Coronary artery (tissue), 2 donors: ENCODE results near the gene SRM.

Source experiments
- DNase-seq: peaks from one replicate; pipeline ENCODE4 v3.0.0-alpha.2; 2017; ENCODE audit warnings: low spot score
- H3K27ac ChIP-seq, 2 donors: fragments of 200-600 bp; sonication (generic); one replicate each; pipeline ENCODE4 v1.5.1; 2016 to 2019
- H3K4me3 ChIP-seq: fragments of 200-600 bp; sonication (generic); 2 replicates; pipeline ENCODE4 v1.5.1; 2016; ENCODE audit warnings: mild to moderate bottlenecking, moderate library complexity
- CTCF ChIP-seq: fragments of 200-600 bp; sonication (generic); IDR thresholded peaks from one replicate; pipeline ENCODE4 v1.5.1; 2019; ENCODE audit warnings: antibody characterized with exemption

SRM gene

GRCh38 chr1:11062965-11063401, 3.2 kb upstream of the SRM start:
- TF ChIP-seq CTCF = no peak
- H3K27ac ChIP-seq = no peak overlapping the region
- DNase-seq = no peak
- H3K4me3 ChIP-seq = no peak overlapping the region

DNA sequence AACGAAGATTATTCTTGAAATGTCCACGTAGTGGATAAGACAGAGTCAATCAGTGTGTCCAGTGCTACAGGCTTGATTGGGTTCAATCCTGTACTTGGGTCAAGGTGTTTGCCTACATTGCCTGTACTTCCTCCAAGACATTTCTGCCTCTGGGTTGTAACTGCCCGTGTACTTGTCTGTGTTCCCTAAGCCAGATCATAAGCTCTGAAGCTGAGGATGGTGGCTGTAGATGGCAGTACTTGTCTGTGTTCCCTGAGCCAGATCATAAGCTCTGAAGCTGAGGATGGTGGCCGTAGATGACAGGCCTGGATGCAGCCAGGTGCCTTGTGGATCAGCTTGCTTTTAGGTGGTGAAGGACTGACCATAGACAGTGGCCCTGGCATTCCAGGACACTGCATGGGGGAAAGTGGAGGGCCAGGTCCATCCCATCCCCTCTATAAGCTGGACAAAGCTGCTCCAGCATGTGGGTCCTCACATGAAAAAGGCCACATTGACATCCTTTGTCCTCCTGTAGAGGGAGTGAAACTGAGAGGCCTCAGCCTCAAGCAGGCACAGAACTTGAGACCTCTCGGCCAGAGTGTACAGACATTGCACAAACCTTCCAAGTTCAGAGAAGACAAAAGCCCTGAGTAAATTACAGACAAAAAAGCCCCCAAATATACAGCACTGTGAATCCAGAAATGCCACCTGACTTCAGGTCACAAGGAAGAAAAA, 2.0 kb upstream of the SRM start:
- Histone ChIP-seq H3K4me3 (no peak overlapping the region), H3K27ac (no peak overlapping the region)
- no peak for DNase-seq
- no peak for TF ChIP-seq CTCF

DNA sequence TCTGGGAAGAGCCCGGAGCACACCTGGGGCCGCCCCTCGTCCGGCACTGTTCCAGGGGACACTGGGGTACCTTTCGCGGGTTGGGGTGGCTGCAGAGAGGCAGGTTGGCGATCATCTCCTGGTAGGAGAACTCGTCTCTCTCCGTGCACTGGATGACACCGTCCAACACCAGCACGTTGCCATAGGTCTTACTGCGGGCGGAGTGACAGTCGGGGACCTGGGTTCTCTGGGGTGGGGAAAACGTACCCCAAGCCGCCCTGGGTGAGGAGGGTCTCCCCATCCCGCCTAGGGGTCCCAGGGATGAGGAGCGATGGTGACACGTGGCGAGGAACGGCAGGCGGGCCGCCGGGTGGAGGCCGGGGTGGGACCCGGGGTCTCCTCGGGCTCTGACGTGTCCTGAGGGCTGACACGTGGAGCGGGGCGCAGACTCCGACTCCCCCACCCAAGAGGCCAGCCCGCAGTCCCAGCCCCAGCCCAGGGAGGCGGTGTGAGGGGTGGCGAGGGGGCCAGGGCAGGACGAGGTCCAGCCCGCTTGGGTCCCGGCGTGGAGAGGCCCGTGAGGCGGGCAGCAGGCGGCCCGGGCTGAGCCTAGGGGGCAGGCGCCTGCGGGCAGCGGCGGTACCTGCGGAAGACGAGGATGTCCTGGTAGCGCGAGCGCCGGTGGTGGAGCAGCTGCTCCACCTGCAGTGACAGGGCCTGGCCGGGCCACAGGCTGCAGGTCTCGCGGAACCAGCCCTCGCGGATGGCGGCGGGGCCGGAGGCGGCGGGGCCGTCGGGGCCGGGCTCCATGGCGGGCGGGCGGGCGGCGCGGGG, 457 bp downstream of the SRM start:
- no peak for DNase-seq
- peak overlapping the region; percentile 25 to 50 for H3K27ac ChIP-seq
- peak overlapping the region; percentile 99 for H3K4me3 ChIP-seq
- no peak for TF ChIP-seq CTCF

DNA sequence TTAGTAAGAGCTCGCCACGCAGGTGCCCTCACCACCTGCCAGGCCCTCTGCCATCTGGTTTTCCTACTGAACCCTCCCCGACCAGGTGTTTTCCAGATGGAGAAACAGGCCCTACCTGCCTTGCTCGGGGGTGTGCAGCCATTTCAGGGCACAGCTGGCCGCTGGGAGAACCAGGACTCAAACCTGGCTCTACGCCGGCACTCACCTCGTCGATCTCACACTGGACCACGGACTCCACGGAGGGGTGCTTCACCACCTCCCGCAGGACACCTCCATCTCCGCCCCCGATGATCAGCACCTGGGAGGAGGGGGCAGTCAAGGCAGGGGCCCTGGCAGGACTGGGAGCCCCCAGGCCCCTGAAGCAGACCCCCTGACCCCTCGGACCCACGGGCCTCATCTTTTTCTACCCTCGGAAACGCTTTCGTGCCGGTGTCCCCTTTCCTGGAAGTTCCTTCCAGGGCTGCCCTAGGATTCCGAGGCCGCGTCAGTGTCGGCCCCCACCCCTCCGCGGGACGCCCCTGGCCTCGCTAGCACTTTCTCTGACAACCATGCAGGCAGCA, 1.1 kb downstream of the SRM start:
- TF ChIP-seq CTCF = no peak
- no peak for DNase-seq
- H3K4me3 ChIP-seq = peak overlapping the region; percentile 99
- H3K27ac ChIP-seq = peak overlapping the region in 1 of 2 donors; percentile 50

DNA sequence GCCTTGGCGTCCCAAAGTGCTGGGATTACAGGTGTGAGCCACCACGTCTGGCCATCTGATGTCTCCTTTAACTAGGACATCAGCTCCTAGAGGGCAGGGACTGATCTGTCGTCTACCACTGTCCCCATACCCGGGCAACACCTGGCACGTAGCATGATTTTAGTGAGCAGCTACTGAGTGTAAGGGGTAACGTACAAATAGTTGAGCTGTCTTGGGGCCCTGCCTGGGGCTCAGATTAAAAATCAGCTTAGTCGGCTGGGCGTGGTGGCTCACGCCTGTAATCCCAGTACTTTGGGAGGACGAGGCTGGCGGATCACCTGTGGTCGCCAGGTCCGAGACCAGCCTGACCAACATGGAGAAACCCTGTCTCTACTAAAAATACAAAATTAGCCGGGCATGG, 1.8 kb downstream of the SRM start:
- DNase-seq = no peak
- Histone ChIP-seq H3K27ac (no peak overlapping the region), H3K4me3 (no peak overlapping the region)
- no peak for TF ChIP-seq CTCF

DNA sequence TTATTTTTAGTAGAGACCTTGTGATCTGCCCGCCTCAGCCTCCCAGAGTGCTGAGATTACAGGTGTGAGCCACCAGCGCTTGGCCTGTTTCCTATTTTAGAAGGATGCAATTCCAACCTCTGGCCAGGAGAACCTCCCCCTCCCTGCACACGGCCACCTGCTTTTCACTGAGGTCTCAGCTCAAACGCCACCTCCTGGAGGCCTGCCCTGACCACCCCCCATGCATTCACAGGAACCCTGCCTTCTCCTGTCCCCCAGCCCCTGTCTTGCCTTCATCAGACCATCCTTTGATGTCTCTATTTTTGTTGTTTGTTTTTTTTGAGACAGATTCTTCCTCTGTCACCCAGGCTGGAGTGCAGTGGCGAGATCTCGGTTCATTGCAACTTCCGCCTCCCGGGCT, 2.3 kb downstream of the SRM start:
- Histone ChIP-seq H3K4me3 (no peak overlapping the region), H3K27ac (no peak overlapping the region)
- TF ChIP-seq CTCF = no peak
- no peak for DNase-seq
